BE2C (cell line): ENCODE measurements around the gene CAPN15. TPM values are rescaled to one million over a fixed set of nuclear protein-coding genes. Genes with fewer than 3 reads are reported as not detected.
"Not testable (repeated sequence)": the region's sequence is repeated elsewhere in the genome, so short reads cannot be mapped to it uniquely, and the experiment has no call there.

Source experiments
- DNase-seq: peaks from one replicate; pipeline ENCODE4 v3.0.0-alpha.2; 2020
- H3K27me3 ChIP-seq: fragments of 250-450 bp; sonication (Bioruptor Pico); 2 replicates; pipeline ENCODE4 v1.5.1; 2020; ENCODE audit warnings: mild to moderate bottlenecking
- H3K36me3 ChIP-seq: fragments of 250-450 bp; sonication (Bioruptor Pico); 2 replicates; pipeline ENCODE4 v1.5.1; 2020; ENCODE audit warnings: mild to moderate bottlenecking
- H3K4me1 ChIP-seq: fragments of 250-450 bp; sonication (Bioruptor Pico); 2 replicates; pipeline ENCODE4 v1.5.1; 2020
- H3K4me3 ChIP-seq: 2 replicates; pipeline ENCODE4 v1.5.1; 2011; ENCODE audit warnings: low read depth, low read length
- H3K9me3 ChIP-seq: fragments of 250-450 bp; sonication (Bioruptor Pico); 2 replicates; pipeline ENCODE4 v1.5.1; 2020
- polyA plus RNA-seq: library from polyadenylated mRNA; unstranded; fragments of >200 nt; gene quantifications from one replicate; pipeline ENCODE4 v1.2.1, GENCODE V29; 2012; ENCODE audit warnings: low read depth, missing spikeins; ENCODE audit not compliant: insufficient read length, insufficient read depth
- TF ChIP-seq, protein P1 (sequence below): IDR thresholded peaks from 2 replicates; pipeline ENCODE4 v1.5.1; 2012; ENCODE audit warnings: mild to moderate bottlenecking, low read depth, low read length

The CAPN15 gene
- polyA plus RNA-seq = 198 TPM

DNA sequence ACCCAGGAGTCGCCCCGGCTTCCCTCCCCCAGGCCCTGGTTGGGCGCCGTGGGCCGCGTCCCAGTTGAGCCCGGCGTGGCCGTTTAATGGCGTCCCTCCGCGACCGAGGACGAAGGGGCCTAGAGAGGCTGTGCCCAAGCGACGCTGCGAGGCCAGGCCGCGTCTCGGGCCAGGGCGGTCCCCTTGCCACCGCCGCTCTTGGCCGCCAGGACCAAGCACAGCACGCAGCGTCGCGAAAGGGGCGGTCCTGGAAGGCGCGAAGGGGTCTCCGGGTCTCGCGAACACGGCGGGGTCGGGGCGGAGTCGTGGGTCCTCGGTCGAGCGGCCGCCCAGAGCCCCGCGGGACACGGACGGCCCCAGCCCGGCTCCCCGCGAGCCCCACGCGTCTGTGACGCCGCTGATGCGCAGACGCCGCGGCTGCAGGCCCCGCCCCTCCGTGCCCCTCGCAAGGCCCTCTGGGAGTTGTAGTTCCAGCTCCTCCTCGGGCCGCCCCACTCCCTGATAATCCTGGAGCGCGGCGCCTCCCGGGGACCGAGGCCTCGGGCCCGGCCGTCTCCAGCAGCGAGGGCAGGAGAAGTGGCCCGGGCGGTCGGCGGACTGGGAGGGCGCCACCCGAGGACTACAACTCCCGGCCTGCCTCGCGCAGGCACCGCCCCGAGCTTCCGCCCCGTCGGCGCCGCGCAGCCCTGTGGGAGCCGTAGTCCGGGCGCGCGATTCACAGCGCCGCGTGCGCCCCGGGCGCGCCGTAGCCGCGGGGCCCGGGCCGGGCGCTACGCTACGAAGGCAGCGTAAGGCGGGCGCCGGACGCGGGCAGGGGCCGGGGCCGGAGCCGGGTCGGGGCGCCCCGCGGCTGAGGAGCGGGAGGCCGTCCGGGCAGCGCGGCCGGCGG, at the start of gene CAPN15:
CAPN15 (plus strand) TSS at position 698 of the 889 bp plus-strand sequence. CDS start 19,127 bp downstream, outside the sequence.
- Histone ChIP-seq H3K36me3 (peaks cover 12% of the 10 kb centered on the region), H3K9me3 (no peaks in the 10 kb centered on the region), H3K4me3 (peak within 1 kb of the TSS; percentile 90), H3K4me1 (no peaks in the 10 kb centered on the region; the same call in 1 of the 2 replicates), H3K27me3 (no peaks in the 10 kb centered on the region)
- TF ChIP-seq, protein P1, sequence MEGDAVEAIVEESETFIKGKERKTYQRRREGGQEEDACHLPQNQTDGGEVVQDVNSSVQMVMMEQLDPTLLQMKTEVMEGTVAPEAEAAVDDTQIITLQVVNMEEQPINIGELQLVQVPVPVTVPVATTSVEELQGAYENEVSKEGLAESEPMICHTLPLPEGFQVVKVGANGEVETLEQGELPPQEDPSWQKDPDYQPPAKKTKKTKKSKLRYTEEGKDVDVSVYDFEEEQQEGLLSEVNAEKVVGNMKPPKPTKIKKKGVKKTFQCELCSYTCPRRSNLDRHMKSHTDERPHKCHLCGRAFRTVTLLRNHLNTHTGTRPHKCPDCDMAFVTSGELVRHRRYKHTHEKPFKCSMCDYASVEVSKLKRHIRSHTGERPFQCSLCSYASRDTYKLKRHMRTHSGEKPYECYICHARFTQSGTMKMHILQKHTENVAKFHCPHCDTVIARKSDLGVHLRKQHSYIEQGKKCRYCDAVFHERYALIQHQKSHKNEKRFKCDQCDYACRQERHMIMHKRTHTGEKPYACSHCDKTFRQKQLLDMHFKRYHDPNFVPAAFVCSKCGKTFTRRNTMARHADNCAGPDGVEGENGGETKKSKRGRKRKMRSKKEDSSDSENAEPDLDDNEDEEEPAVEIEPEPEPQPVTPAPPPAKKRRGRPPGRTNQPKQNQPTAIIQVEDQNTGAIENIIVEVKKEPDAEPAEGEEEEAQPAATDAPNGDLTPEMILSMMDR = no peak
- peak; percentile 93 for DNase-seq

DNA sequence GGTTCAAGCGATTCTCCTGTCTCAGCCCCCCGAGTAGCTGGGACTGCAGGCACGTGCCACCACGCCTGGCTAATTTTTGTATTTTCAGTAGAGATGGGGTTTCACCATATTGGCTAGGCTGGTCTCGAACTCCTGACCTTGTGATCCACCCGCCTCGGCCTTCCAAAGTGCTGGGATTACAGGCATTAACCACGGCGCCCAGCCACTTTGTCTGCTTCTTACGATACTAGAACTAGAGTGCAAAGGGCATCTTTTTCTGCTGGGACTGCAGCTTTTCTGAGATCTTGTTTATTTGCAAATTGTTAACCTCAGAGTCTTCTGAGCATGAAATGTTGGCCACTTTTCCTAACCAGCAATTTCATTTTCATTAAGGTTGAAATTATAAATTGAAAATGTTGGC, 49.2 kb upstream of the CAPN15 start:
- DNase-seq, H3K4me3 ChIP-seq, H3K4me1 ChIP-seq, H3K36me3 ChIP-seq, H3K27me3 ChIP-seq, H3K9me3 ChIP-seq: not testable (repeated sequence)

DNA sequence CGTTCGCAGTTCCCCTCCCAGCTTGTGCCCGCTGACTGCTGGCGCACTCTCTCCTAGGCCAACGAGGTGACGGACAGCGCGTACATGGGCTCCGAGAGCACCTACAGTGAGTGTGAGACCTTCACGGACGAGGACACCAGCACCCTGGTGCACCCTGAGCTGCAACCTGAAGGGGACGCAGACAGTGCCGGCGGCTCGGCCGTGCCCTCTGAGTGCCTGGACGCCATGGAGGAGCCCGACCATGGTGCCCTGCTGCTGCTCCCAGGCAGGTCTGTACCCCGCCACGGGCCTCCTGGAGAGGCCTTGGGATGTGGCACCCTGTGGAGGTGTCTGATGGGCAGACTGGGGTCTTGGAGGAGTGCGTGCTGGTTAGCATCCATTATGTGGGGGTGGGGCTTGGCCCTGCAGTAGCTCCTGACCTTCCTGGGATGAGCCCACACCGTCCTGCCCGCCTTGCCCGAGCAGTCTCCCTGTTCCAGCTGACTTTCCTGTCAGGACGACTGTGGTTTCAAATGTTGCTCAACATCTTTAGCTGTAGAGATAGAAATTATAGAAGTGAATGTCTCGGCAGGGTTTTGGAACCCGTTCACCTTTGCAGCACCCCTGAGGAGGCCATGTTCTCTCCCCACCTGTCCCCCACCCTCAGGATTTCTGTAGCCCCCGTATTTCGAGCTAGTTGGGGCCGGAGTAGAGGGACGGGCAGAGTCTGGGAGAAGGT, 44.9 kb upstream of the CAPN15 start:
- H3K36me3 ChIP-seq = peaks cover 2% of the 10 kb centered on the region; the same call in 1 of the 2 replicates
- no peak overlapping the region for H3K4me3 ChIP-seq
- no peaks in the 10 kb centered on the region for H3K9me3 ChIP-seq
- no peaks in the 10 kb centered on the region for H3K4me1 ChIP-seq
- DNase-seq = no peak
- H3K27me3 ChIP-seq = no peaks in the 10 kb centered on the region
- TF ChIP-seq, protein P1 = no peak

DNA sequence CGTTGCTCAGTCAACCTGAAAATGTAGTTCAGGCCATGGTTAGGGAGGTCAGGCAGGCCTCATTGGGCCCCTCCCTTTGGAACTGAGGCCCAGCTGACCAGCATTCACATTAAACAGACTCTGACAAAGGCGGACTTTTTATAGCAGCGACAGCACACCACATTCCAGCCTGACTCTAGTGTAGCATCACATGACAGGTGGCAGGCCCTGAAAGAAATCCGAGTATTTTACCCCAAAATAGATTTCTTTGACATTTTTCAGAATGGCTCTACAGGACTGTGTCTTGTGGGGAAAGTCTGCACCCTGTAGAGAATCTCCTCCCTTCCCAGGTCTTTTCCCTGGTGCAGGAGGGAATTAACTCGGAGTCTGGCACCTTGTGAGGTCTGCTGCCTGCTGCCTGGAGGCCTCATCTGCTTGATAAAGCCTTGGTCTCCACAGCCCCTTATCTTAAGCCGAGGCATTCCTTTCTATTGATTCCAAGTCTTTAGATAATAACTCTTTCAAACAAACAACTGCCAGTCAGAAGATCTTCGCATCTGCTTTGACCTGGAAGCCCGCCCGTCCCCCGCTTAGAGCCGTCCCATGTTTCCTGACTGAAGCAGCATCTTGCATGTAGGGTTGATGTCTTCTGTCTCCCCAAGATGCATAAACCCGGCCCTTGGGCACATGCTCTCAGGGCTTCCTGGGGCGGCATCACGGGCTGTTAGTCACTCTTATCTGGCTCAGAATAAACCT, 44.0 kb upstream of the CAPN15 start:
- TF ChIP-seq, protein P1 = no peak
- no peaks in the 10 kb centered on the region for H3K4me1 ChIP-seq
- no peaks in the 10 kb centered on the region for H3K9me3 ChIP-seq
- no peak for DNase-seq
- H3K36me3 ChIP-seq = peaks cover 4% of the 10 kb centered on the region; the same call in 1 of the 2 replicates
- no peak overlapping the region for H3K4me3 ChIP-seq
- no peaks in the 10 kb centered on the region for H3K27me3 ChIP-seq

DNA sequence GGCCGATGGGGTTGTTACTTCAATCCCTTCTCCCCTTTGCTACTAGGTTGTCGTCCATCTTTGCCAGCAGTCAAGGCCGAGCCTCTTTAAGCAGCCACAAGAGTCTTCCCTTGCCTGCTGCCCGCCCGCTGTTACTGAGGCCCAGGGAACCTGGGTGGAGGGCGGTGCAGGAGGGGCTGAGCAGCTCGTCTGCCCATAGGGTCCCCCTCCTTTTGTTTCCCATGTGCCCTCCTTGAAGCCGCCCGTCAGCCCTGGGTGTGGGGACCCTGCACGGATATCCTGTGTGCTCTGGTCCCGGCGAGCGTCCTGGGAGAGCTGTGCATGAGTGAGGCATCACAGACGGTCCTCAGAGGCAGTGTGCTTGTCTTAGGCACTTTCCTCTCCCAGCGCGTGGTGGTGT, 37.9 kb upstream of the CAPN15 start:
- DNase-seq = no peak
- TF ChIP-seq, protein P1 = no peak

DNA sequence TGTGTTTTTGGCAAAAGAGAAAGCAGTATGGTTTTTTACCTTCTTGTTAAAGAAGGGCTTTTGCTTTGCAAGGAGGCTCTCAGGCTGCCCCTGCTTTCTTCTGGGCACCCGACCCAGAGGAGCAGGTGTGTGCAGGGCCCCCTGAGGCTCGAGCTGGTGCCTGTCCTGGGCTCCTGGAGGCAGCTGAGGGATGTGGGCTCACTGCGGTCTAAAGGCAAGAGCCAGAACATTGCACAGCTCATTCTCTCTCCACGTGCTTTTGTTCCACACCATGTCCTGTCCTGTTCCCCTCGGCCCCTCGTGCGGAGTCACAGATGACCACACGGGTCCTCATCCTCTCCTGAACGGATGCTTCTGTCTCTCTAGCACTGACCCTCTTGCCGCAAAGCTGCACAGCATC, 36.7 kb upstream of the CAPN15 start:
- DNase-seq = no peak
- Histone ChIP-seq H3K4me3 (no peak overlapping the region), H3K27me3 (no peaks in the 10 kb centered on the region), H3K4me1 (no peaks in the 10 kb centered on the region), H3K36me3 (peaks cover 4% of the 10 kb centered on the region; the same call in 1 of the 2 replicates), H3K9me3 (no peaks in the 10 kb centered on the region)
- TF ChIP-seq, protein P1 = no peak

More for the DNA sequence above, 37.9 kb upstream of the CAPN15 start:
- no peaks in the 10 kb centered on the region for H3K9me3 ChIP-seq
- peaks cover 4% of the 10 kb centered on the region; the same call in 1 of the 2 replicates for H3K36me3 ChIP-seq
- H3K4me3 ChIP-seq = no peak overlapping the region
- H3K4me1 ChIP-seq = no peaks in the 10 kb centered on the region
- H3K27me3 ChIP-seq = no peaks in the 10 kb centered on the region
